MM.1S (cell line): ENCODE data around the gene FRS3.
"Not testable (repeated sequence)": the region's sequence is repeated elsewhere in the genome, so short reads cannot be mapped to it uniquely, and the experiment has no call there.

Source experiments
- DNase-seq: peaks from one replicate; pipeline ENCODE4 v3.0.0-alpha.2; 2015
- H2AFZ ChIP-seq: fragments of 300-600 bp; sonication (generic); 2 replicates; pipeline ENCODE4 v1.6.0; 2016; ENCODE audit warnings: antibody characterized with exemption, low read length
- H3F3A ChIP-seq: fragments of 300-600 bp; sonication (generic); 2 replicates; pipeline ENCODE4 v1.6.1; 2016; ENCODE audit warnings: mild to moderate bottlenecking, antibody characterized with exemption, low read length, moderate library complexity, mixed read lengths; ENCODE audit not compliant: insufficient read depth
- H3K27ac ChIP-seq: fragments of 300-600 bp; sonication (generic); 2 replicates; pipeline ENCODE4 v1.5.1; 2016; ENCODE audit warnings: mild to moderate bottlenecking, low read length
- H3K27me3 ChIP-seq: fragments of 300-600 bp; sonication (generic); replicated peaks from 2 replicates; pipeline ENCODE4 v1.6.0; 2016; ENCODE audit warnings: low read length; ENCODE audit not compliant: insufficient read depth
- H3K36me3 ChIP-seq: fragments of 300-600 bp; sonication (generic); replicated peaks from 2 replicates; pipeline ENCODE4 v1.6.1; 2016; ENCODE audit warnings: mild to moderate bottlenecking, low read length, mixed read lengths; ENCODE audit not compliant: insufficient read depth
- H3K4me1 ChIP-seq: fragments of 300-600 bp; sonication (generic); 2 replicates; pipeline ENCODE4 v1.6.1; 2016; ENCODE audit warnings: low read length, mixed read lengths
- H3K4me2 ChIP-seq: fragments of 300-600 bp; sonication (generic); 2 replicates; pipeline ENCODE4 v1.6.0; 2016; ENCODE audit warnings: low read depth, low read length
- H3K4me3 ChIP-seq: fragments of 300-600 bp; sonication (generic); 2 replicates; pipeline ENCODE4 v1.5.1; 2016; ENCODE audit warnings: low read length, mixed read lengths
- H3K79me2 ChIP-seq: fragments of 300-600 bp; sonication (generic); 2 replicates; pipeline ENCODE4 v1.6.1; 2016; ENCODE audit warnings: mixed run types, low read length, mixed read lengths
- H3K9ac ChIP-seq: fragments of 300-600 bp; sonication (generic); 2 replicates; pipeline ENCODE4 v1.6.1; 2016; ENCODE audit warnings: low read length, mixed read lengths
- H3K9me2 ChIP-seq: fragments of 300-600 bp; sonication (generic); replicated peaks from 2 replicates; pipeline ENCODE4 v1.6.1; 2016; ENCODE audit warnings: mild to moderate bottlenecking, low read length, mixed read lengths; ENCODE audit not compliant: insufficient read depth
- H3K9me3 ChIP-seq: fragments of 300-600 bp; sonication (generic); replicated peaks from 2 replicates; pipeline ENCODE4 v1.6.1; 2016; ENCODE audit warnings: mild to moderate bottlenecking, low read length, mixed read lengths; ENCODE audit not compliant: insufficient read depth
- H4K20me1 ChIP-seq: fragments of 300-600 bp; sonication (generic); 2 replicates; pipeline ENCODE4 v1.6.1; 2016; ENCODE audit warnings: mild to moderate bottlenecking, low read length, moderate library complexity, mixed read lengths; ENCODE audit not compliant: insufficient read depth
- EZH2 ChIP-seq: fragments of 300-600 bp; sonication (generic); optimal IDR thresholded peaks from 2 replicates; pipeline ENCODE3; 2017; ENCODE audit warnings: low read depth, mild to moderate bottlenecking, antibody characterized with exemption, low read length, mixed read lengths
- EZH2phosphoT487 ChIP-seq: fragments of 300-600 bp; sonication (generic); IDR thresholded peaks from 2 replicates; pipeline ENCODE4 v1.6.1; 2018; ENCODE audit warnings: antibody characterized with exemption, low read length
- TF ChIP-seq, protein P1 (sequence below): fragments of 300-600 bp; sonication (generic); IDR thresholded peaks from 2 replicates; pipeline ENCODE4 v1.5.1; 2016; ENCODE audit warnings: antibody characterized with exemption, low read length, mixed read lengths

The FRS3 gene

DNA sequence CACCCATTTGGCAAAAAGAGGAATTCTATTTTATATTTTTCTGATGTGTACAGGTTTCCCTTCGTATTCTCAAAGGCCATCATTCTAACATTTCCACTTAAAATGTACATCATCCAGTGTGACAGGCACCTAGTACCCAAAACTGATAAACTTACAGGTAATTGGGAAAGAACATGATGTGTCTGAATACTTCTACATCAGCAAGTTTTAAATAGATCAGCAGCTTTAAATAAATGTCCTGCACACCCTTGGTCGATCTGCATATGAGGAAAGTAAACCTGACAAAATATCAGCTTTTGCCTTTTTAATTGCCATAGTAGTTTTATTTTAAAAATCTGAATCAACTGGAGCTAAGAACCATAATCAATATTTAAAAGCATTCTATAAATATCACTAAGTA is 34.3 kb upstream of the FRS3 start:
- no peaks in the 10 kb centered on the region for H3K9me3 ChIP-seq
- H3K9me2 ChIP-seq, result no peaks in the 10 kb centered on the region
- no peak overlapping the region for H3K4me2 ChIP-seq
- peaks cover 5% of the 10 kb centered on the region; the same call in 1 of the 2 replicates for H3F3A ChIP-seq
- peaks cover 9% of the 10 kb centered on the region for H3K4me1 ChIP-seq
- no peak overlapping the region for H3K4me3 ChIP-seq
- TF ChIP-seq EZH2 (no peak), EZH2phosphoT487 (no peak)
- TF ChIP-seq, protein P1, sequence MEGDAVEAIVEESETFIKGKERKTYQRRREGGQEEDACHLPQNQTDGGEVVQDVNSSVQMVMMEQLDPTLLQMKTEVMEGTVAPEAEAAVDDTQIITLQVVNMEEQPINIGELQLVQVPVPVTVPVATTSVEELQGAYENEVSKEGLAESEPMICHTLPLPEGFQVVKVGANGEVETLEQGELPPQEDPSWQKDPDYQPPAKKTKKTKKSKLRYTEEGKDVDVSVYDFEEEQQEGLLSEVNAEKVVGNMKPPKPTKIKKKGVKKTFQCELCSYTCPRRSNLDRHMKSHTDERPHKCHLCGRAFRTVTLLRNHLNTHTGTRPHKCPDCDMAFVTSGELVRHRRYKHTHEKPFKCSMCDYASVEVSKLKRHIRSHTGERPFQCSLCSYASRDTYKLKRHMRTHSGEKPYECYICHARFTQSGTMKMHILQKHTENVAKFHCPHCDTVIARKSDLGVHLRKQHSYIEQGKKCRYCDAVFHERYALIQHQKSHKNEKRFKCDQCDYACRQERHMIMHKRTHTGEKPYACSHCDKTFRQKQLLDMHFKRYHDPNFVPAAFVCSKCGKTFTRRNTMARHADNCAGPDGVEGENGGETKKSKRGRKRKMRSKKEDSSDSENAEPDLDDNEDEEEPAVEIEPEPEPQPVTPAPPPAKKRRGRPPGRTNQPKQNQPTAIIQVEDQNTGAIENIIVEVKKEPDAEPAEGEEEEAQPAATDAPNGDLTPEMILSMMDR, result no peak
- no peaks in the 10 kb centered on the region for H3K79me2 ChIP-seq
- H3K9ac ChIP-seq, result no peak overlapping the region
- no peak overlapping the region for H2AFZ ChIP-seq
- no peaks in the 10 kb centered on the region for H3K27me3 ChIP-seq
- no peaks in the 10 kb centered on the region for H3K36me3 ChIP-seq
- H4K20me1 ChIP-seq, result 0 out of 2 replicates have a peak, but pooled peaks cover 5% of the 10 kb centered on the region
- no peak for DNase-seq
- no peak overlapping the region for H3K27ac ChIP-seq

DNA sequence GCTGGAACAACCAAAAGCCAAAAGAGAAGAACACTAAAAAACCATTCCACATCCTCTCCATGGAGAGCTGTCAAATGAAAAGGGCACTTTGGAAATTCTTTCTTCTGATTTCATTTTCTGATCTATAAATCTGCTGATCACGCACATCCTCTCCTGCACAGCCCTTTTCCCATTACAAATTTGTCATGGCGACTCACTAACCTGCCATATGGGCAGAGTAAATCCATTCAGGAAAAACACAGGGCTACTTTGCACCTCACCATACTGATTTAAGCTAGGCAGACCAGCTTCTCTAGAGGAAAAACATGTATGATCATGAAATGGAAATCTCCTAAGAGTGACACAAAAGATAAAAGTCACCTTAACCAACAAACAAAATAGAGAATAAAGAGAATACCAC is 33.8 kb upstream of the FRS3 start:
- Histone ChIP-seq H3K27ac (no peak overlapping the region), H4K20me1 (0 out of 2 replicates have a peak, but pooled peaks cover 5% of the 10 kb centered on the region), H3K4me3 (no peak overlapping the region), H3K4me1 (peaks cover 9% of the 10 kb centered on the region), H3K4me2 (no peak overlapping the region), H2AFZ (no peak overlapping the region), H3F3A (peaks cover 5% of the 10 kb centered on the region; the same call in 1 of the 2 replicates), H3K27me3 (no peaks in the 10 kb centered on the region), H3K36me3 (no peaks in the 10 kb centered on the region), H3K9ac (no peak overlapping the region), H3K9me2 (no peaks in the 10 kb centered on the region), H3K9me3 (no peaks in the 10 kb centered on the region), H3K79me2 (no peaks in the 10 kb centered on the region)
- no peak for TF ChIP-seq EZH2
- TF ChIP-seq EZH2phosphoT487, result no peak
- TF ChIP-seq, protein P1, result no peak
- DNase-seq, result no peak

DNA sequence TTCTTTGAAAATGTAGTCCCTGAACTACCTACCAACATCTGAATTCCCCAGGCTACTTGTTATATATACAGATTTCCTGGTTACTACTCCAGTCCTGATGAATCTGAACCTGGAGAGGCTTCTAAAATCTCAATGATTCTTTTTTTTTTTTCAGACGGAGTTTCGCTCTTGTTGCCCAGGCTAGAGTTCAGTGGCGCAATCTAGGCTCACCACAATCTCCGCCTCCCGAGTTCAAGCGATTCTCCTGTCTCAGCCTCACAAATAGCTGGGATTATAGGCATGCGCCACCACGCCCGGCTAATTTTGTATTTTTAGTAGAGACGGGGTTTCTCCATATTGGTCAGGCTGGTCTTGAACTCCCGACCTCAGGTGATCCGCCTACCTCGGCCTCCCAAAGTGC is 32.2 kb upstream of the FRS3 start:
- H3K36me3 ChIP-seq, H3F3A ChIP-seq, H3K9me2 ChIP-seq, H3K27me3 ChIP-seq, H4K20me1 ChIP-seq, DNase-seq, H3K79me2 ChIP-seq, H3K9me3 ChIP-seq, H3K4me3 ChIP-seq, H3K4me2 ChIP-seq, H3K9ac ChIP-seq, H3K4me1 ChIP-seq, H3K27ac ChIP-seq, H2AFZ ChIP-seq: not testable (repeated sequence)

DNA sequence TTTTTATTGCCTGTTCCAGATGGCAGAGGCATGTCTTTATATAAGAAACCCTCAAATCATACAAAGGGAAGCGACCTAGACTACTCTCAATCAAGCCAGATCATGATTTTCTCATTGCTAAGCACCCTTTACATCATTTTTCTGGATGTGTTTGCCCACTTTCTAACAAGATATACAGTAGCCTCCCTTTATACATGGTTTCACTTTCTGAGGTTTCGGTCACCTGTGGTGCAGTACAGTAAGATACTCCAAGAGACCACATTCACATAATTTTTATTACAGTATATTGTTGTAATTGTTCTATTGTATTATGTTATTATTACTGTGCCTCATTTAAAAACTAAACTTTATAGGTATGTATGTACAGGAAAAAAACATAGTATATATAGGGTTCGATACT is 31.4 kb upstream of the FRS3 start:
- Histone ChIP-seq H3K36me3 (no peaks in the 10 kb centered on the region), H4K20me1 (0 out of 2 replicates have a peak, but pooled peaks cover 5% of the 10 kb centered on the region), H3K79me2 (no peaks in the 10 kb centered on the region), H3F3A (peaks cover 5% of the 10 kb centered on the region; the same call in 1 of the 2 replicates), H3K4me1 (peaks cover 9% of the 10 kb centered on the region), H3K4me2 (peak overlapping the region; percentile 20; the same call in 1 of the 2 replicates), H3K27me3 (no peaks in the 10 kb centered on the region), H3K4me3 (no peak overlapping the region), H2AFZ (no peak overlapping the region), H3K9me2 (no peaks in the 10 kb centered on the region), H3K9ac (no peak overlapping the region), H3K9me3 (no peaks in the 10 kb centered on the region), H3K27ac (no peak overlapping the region)
- TF ChIP-seq EZH2phosphoT487, result no peak
- DNase-seq, result peak; percentile 68
